Esophagus mucosa (tissue), 1 donor: Measurements from ENCODE around the gene SREBF2. TPM values are rescaled to one million over a fixed set of nuclear protein-coding genes. Genes with fewer than 3 reads are reported as not detected.

Source experiments
- ATAC-seq: fragments of 200-7000 bp; cut with Tn5 transposase; one replicate; pipeline ENCODE4 v1.9.1; 2020
- total RNA-seq: library from RNA; stranded (reverse); gene quantifications from one replicate; pipeline ENCODE4 v1.2.4, GENCODE V29; 2023
- donor health status: DM: yes; HTN: yes; CAD: no.

Gene SREBF2
- total RNA-seq, 1 donor from 2014 or later, result 131 TPM

DNA sequence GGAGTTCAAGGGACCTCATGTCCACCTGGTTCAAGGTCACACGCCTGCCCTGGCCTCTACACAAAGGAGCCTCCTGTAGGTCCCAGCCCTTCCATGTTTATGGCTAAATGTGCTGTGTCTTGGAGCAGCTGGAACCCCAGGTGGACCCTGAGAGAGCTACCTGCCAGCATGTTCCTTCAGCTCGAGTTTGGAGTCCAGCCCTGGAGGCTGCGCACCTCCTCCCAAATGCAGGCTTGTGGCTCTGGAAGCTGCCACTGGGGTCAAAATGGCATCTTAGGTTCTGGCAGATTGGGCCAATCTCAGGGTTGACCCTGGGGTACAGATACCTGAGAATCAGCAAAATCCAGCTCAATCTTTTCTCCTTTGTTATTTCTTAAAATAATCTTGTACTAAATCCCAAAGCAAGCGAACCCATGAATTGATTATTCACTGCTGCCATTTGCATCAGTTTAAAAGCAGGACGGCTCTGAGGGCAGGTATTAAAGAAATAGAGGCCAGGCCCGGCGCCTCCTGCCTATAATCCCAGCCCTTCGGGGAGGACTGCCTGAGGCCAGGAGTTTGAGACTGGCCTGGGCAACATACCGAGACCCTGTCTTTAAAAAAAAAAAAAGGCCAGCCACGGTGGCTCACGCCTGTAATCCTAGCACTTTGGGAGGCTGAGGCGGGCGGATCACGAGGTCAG is 90.8 kb downstream of the SREBF2 start:
- ATAC-seq, result no peak

DNA sequence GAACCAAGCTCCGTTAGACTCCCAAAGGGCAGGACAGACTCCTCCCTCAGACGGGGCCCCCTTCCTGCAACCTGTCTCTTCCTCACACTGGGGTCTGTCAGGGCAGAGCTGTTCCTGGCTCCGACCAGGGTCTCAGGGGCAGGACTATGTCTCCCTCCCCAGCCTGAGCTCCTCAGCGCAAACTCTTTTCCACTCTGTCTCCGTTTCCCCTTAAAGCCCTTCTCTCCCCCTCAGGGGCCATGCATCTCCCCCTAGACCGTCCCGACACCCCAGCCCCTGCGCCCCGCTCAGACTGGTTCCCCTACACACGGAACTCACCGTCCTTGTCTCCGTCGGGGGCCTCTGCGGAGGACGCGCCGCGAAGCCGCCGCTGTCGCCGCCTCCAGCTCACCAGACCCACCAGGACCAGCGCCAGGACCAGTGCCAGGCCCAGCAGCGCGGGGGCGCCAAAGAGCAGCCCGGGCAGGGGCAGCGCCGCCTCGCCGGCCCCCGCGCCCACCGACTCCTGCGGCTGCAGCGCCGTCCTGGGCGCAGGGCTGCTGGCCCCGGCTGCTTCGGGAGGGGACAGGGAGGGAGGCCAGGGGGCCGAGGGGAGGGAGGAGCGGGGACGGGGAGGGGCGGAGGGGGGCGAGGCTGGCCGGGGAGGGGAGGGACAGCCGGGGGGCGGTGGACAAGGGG is 93.0 kb downstream of the SREBF2 start:
- ATAC-seq, result peak; percentile 67

DNA sequence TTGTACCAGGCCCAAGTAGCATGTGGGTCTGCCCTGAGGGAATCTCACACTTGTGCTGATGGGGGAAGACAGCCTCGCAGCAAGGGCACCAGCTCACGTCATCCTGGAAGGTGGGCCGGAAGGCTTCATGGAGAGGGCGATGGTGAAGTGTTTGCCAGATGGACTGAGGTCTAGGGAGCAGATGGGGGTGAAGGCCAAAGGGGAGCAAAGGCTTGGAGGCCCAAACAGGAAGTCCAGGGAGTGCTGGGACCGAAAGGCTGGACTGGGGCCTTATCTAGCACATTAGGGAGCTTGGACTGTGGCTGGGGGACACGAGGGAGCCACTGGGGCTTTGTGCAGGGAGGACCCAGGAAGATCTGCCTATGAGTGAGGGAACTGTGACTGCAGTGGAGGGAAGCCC is 94.9 kb downstream of the SREBF2 start:
- ATAC-seq, result no peak

DNA sequence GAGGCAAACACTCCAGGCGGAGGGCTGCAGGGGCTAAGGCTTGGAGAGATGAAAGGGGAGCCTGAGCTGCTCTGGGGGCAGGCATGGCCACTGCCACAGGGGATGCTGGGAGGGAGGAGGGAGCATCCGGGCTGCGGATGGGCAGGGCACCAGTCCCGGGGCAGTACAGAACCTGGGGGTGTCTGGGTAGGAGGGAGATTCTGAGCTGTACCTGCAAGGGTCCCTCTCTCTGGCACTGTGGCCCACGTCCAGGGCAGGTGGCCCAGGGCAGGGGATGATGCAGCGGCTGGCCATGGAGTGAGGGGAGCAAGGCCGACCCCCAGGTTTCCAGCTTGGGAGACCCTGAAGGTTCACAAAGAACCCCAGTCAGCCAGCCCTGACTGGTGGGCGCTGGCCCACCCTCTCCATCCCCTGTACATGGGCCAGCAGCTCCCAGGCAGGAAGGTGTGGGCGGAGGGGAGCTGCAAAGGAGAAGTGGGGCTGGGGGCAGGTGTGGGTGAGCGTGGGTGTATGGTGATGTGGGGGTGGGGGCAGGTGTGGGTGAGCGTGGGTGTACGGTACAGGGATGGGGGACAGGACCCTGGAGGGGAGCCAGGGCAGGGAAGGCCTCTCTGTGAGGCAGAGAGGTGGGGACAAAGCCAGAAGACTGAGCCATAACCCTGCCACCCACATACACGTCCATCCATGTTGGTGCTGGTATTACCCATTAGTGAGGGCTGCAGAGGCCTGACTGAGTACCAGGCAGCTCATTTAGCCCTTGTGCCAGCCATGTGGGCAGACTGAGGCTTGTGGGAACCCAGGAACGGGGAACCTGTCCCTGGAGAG is 95.9 kb downstream of the SREBF2 start:
- no peak for ATAC-seq

DNA sequence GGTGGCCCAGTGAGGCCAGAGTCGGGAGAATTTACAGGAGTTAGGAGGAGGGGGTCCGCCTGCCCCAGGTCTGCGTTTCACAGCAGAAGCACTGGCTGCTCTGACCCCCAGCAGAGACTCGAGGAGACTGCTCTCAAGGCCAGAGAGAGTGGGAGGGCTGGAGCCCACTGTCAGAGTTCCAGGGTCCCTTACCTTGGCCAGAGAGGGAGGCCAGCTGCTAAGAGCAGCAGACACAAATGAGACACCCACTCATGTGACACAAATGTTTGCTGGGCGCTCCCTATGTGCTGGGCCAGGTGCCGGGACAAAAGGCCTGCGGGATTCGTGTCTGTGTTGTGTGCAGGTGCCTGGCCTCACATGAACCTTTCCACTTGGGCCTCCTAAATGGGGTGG is 96.5 kb downstream of the SREBF2 start:
- ATAC-seq, result no peak

DNA sequence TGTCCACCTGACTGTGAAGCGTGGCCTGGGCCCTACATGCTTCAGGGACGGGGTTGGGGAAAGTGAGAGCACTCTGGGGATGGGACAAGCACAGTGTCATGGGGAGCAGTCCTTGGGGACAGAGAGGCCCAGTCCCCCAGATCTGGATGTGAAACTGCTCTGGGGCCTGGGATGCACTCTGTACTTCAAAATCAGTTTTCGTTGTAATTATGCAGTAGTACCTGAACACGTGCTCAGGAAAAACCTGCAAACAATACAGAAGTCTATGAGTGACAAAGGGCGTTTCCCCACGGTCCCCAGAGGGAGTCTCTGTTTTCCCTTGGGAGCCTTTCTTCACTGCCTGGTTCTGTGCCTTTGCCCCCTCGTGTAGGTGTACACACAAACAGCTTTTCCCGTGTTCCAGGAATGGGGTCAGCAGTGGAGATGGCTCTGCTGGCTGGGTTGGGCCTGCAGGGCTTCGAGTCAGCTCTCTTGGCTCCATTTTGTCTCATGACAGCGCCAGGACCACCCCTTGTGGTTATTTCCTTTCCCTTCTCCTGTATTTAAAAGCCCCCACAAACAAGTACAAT is 98.9 kb downstream of the SREBF2 start:
- no peak for ATAC-seq

DNA sequence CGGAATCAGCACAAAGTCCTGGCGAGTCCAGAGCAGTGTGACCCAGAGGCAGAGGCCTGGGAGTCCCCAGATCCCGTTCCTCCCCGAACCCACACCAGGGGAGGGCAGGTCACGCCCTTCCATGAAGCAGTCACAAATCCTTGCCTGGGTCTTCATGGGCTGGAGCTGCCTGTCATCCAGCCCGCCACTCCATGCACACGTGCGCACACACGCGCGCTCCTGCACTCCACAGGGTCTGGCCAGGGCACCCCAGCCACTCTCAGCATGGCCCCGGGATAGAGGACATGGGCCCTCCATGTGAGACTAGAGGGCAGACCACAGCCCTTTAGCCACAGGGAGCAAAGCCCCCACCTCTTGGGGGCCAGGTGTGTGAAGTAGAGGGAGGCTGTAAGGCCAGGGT is 99.4 kb downstream of the SREBF2 start:
- ATAC-seq, result no peak

DNA sequence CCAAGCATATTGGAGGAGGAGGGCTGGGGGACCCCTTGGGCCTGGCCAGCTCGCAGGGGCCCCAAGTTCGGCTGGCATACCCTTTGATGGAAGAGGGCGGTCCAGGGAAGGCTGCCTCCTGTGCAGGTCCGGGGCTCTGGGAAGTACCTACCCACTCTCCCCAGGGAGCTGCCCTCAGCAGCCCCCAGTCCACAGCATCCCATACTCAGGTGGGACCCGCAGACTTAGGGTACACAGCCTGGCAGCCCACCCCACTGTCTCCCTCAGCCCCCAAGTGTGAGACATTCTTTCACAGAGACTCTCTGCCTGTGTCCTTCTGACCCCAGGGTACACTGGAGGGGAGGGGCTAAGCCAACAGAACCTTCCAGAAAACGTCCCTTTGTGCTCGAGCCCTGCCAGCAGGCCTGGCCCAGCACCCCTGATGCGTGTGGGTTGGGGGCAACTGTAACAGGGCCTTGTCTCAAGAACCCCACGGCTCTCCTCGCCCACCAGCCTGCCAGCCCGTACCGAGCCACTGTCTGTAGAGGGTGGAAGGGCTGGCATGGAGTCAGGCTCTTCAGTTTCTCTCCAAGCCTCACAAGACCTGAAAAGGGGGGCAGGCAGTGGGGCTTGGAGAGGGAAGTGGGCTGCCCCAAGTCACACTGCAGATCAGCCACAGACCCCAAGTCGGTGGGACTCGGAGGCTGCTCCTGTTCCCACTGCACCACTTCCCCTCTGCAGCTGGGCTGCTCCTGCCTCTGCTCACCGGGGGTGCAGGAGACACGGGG is 100.7 kb downstream of the SREBF2 start:
- no peak for ATAC-seq

DNA sequence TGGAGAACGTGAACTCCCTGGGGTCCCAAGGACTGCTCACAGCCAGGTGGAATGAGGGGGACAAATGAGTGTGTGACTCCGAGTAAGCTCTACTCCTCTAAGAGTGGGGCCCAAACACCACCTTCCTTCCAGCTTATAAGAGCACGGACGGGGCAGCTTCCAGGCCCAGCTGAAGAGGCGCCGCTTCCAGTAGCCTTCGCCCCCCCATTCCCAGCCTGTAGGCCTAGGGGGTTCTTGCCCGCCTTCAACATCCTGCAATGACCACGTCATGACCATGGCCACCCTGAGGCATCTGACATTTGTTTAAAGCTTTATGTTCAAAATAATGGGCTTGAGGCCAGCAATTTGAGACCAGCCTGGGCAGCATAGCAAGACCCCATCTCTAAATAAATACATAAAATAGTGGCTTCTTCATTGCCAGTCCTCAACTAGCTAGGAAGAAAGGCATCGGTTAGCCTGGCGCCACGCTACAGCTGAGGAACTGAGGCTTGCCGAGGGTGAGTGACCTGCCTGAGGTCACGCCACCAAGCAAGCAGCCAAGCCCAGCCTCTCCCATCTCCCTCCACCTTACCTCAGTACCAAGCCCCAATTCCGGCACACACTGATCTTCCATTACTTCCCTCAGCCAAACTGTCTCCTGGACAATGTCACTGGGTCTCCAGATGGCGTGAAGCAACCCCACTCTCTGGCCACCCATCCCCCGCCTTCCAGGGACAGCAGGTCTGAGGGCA is 101.5 kb downstream of the SREBF2 start:
- ATAC-seq, result no peak

DNA sequence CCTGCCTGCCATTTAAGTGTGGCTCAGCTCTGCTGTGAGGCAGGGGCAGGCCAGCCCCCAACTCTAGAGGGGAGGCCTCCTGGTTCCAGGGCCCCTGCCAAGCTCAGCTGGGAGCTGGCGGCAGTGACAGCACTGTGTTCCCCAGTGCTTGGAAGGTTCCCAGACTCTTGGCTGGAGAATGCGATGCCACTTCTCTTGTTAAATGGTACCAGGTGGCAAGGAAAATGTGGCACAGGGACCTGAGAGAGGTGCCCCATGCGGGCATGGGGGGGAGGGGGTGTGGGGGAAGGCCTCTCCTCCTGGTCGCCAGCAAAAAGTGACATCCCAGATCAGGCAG is 102.1 kb downstream of the SREBF2 start:
- ATAC-seq, result no peak

DNA sequence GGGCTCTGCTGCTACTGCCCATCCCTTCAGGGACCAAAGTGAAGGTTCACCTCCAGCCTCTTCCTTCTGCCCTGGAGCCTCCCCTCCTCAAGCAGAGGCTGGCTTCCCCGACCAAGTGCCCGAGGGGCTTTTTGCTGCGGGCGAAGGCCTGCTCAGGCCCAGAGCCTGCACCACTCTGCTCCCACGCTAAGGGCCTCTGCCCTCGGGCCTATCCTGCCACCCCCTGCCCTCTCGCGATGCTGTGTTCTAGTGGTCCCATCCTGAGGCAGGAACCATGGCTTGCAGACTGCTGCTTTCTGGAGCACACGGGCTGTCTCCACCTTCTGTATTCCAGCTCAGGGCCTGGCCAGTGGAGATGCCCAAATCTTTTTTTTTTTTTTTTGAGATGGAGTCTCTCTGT is 102.6 kb downstream of the SREBF2 start:
- ATAC-seq, result no peak

DNA sequence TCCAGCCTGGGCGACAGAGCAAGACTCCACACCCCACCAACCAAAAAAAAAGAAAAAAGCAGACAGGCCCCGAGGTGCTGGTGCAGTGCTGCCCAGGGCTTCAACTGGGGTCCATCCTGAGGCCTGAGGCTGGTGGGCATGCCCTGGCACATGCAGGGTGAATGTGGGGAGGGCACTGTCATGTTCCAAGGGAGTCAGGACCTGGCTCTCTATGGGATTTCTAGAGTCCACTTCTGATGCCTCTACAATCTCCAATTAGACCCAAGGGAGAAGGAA is 103.9 kb downstream of the SREBF2 start:
- no peak for ATAC-seq

DNA sequence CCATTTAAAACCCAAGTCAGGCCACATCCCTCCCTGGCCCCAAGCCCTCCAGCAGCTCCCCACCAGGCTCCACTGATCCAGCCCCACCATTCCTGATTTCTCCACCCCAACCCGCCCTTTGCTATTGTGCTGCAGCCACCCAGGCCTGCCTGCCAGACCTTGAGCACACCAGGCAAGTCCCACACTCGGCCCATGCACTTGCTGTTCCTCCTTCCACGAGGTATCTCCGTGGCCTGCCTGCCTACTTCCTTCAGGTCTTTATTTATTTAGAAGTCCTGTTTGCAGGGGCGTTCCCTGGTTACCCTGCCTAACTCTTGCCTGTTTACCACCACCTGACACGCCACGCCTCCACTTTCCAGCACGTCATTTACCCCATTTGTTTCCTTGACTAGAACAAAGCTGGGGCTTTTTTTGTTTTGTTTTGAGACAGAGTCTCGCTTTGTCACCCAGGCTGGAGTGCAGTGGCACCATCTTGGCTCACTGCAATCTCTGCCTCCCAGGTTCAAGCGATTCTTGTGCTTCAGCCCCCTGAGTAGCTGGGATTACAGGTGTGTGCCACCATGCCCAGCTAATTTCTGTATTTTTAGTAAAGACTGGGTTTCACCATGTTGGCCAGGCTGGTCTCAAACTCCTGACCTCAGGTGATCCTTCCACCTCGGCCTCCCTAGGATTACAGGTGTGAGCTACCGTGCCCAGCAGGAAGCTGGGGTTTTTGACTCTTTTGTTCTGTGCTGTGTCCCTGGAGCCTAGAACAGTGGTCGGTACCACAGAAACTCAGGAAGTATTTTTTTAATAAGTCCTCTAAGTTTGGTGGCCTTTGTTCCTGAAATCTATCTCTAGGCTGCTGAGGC is 107.3 kb downstream of the SREBF2 start:
- ATAC-seq, result peak; percentile 63

DNA sequence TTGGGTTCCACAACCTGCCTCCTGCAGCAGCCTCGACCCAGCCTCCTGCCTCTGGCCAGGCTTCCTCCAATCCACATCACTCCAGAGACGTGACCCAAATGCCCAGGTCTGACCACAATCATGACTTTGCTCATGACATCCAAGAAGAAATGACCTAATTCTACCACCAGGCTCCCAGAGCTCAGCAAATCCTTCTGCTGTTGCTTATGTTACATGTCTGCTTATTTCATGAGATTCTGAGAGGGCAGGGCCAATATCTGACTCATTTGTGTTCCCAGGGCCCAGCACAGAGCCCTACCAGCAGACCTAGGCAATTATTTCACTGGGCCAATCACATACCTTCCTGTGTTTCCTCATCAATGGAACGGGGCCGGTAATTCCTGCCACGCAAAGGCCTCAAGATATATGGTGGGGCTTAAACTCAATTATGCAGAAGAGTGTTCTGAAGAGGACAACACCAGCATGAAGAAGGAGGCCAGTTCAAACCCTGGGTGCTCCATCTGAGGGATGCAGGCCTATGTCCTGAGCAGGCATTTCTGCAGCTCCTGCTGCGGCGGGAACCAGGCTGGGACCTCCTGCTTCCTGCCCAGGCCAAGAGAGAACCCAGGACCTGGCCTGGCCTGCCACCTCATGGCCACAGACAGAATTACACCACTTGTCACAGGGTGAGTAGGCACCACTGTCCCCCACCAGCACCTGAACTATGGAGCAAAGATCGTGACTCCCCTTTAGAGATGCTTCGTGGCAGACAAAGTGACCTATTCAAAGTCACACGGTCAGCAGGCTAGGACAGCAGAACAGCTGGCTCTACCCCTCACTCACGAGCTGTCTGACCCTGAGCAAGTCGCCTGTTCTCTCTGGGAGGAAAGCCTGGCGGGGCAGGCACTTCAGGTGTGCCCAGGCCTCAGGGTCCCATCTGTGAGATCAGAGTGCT is 108.2 kb downstream of the SREBF2 start:
- ATAC-seq, result peak; percentile 78

DNA sequence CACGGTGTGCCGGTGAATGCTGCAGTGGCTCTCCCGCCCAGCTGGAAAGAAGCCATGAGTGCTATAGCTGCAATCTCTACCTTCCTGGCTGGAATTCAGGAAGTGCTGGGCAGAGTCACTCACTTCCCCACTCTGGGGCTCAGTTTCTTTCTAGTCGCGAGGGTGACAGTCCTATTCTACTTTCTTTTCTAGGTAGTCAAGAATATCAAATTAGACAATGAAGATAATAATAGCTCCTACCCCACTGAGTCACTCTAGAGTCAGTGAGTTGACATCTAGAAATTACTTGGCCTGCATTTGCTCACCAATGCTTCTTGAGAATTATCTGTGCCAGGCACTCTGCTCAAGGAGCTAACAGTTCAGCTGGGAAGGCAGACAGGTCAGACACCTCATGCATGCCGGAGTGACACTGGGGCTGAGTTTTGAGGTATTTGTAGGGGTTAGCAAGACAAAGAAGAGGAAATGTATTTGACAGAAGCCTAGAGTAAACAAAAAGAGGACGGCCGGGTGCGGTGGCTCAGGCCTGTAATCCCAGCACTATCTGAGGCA is 110.8 kb downstream of the SREBF2 start:
- ATAC-seq, result peak; percentile 10

DNA sequence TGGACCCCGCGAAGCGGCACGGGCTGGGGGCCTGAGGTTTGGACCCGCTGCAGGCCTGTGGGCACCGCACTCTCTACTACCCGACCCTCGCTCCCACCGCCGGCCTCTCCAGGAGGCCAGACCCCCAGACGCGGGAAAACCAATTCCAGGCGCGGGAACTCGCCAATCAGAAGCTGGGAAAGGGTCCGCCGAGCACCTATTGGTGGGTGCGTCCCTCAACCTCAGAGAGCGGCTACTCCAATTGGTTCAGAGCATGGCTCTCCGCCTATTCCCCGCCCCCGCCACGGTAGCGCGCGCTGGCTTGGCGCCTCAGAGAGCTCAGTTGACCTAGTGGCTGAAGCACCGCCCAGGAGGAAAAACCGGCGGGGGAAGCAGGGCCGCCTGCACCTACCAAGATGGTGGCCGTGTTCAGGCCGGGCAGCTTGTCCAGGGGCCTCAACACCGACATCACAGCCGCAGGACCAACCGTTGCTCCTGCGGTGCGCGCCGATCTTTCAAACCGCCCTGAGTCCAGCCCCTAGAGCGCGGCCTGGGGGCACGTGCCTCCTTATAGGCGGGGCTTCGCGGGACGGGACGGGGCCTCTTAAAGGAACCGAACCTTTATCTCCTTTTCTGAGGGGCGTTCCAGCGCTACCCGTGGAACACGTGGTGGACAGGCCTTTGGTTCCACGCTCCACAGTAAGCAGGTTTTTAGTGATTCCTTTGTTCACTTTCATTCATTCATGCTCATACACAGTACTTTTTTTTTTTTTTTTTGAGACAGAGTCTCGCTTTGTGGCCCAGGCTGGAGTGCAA is 113.9 kb downstream of the SREBF2 start, which contains the start of gene CENPM:
Gene CENPM (minus strand): TSS at position 524 of the 795 bp plus-strand sequence. CDS start 76 bp downstream, at position 448.
- peak; percentile 89 for ATAC-seq

DNA sequence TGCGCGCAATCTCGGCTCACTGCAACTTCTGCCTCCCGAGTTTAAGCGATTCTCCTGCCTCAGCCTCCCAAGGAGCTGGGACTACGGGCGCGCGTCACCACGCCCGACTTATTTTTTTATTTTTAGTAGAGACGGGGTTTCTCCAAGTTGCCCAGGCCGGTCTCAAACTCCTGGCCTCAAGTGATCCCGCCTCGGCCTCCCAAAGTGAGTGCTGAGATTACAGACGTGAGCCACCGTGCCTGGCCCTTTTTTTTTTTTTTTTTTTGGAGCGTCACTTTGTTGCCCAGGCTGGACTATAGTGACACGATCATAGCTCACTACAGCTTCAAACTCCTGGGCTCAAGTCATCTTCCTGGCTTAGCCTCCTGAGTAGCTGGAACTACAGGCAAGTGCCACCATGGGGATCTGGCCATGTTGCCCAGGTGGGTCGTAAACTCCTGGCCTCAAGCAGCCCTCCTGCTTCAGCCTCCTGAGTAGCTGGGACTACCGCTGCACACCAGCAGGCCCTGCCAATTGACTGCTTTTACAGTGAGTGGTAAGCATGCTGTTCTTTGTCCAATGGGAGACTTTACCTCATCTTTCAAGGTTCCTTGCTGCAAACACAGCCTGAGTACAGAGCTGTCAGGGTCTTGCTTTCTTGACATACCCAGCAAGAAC is 114.6 kb downstream of the SREBF2 start:
- ATAC-seq, result no peak

DNA sequence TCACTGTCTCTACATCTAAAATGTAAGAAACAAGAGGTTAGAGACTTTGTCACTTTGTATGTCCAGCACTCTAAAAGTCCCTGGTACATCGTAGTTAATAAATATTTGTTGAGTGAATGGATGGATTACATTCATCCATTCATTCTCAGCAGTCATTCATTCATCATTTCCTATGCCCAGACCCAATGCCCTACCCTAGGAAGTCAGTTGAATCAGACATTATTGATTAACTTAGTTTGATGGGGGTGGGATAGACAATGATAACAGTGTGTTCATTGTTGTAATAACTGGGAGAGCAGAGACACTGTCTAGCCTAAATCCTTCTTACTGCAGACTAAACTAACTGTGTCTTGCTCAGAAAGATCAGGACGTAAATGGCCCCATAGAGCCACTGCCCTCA is 115.2 kb downstream of the SREBF2 start:
- no peak for ATAC-seq
